Measurements from ENCODE around the gene ABCC3.

- TF ChIP-seq CTCF (IDR thresholded peaks at IDR 0.05; ENCODE audit: insufficient read depth, low read length), result no peak
- TF ChIP-seq REST (IDR thresholded peaks at IDR 0.05; ENCODE audit: insufficient replicate concordance, low read depth), result no peak
- TF ChIP-seq POLR2AphosphoS5 (IDR thresholded peaks at IDR 0.05; ENCODE audit: low read depth), result no peak
- no peak for TF ChIP-seq GABPA (IDR thresholded peaks at IDR 0.05; ENCODE audit: low read depth)
Observed at GRCh38 chr17:50629902-50630301, 4.8 kb upstream of the ABCC3 start.

All from HL-60 (cell line).